ENCODE results near the gene PNPLA6.

PNPLA6 gene

GRCh38 chr19:7516878-7517277 is 18.6 kb upstream of the PNPLA6 start:
- TF ChIP-seq, protein P1, sequence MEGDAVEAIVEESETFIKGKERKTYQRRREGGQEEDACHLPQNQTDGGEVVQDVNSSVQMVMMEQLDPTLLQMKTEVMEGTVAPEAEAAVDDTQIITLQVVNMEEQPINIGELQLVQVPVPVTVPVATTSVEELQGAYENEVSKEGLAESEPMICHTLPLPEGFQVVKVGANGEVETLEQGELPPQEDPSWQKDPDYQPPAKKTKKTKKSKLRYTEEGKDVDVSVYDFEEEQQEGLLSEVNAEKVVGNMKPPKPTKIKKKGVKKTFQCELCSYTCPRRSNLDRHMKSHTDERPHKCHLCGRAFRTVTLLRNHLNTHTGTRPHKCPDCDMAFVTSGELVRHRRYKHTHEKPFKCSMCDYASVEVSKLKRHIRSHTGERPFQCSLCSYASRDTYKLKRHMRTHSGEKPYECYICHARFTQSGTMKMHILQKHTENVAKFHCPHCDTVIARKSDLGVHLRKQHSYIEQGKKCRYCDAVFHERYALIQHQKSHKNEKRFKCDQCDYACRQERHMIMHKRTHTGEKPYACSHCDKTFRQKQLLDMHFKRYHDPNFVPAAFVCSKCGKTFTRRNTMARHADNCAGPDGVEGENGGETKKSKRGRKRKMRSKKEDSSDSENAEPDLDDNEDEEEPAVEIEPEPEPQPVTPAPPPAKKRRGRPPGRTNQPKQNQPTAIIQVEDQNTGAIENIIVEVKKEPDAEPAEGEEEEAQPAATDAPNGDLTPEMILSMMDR (IDR thresholded peaks at IDR 0.05), result no peak

GRCh38 chr19:7519361-7520130 is 16.0 kb upstream of the PNPLA6 start:
- TF ChIP-seq, protein P1 (IDR thresholded peaks at IDR 0.05), result no peak

GRCh38 chr19:7520131-7521051 is 15.1 kb upstream of the PNPLA6 start:
- TF ChIP-seq, protein P1 (IDR thresholded peaks at IDR 0.05), result no peak

GRCh38 chr19:7521551-7522071 is 13.9 kb upstream of the PNPLA6 start:
- TF ChIP-seq, protein P1 (IDR thresholded peaks at IDR 0.05), result no peak

GRCh38 chr19:7522072-7522922 is 13.2 kb upstream of the PNPLA6 start, which contains the start of gene MCOLN1:
Gene MCOLN1, plus strand, starts transcription at chr19:7522624. Its CDS starts 127 bp downstream, at chr19:7522751.
- TF ChIP-seq, protein P1 (IDR thresholded peaks at IDR 0.05), result no peak

DNA sequence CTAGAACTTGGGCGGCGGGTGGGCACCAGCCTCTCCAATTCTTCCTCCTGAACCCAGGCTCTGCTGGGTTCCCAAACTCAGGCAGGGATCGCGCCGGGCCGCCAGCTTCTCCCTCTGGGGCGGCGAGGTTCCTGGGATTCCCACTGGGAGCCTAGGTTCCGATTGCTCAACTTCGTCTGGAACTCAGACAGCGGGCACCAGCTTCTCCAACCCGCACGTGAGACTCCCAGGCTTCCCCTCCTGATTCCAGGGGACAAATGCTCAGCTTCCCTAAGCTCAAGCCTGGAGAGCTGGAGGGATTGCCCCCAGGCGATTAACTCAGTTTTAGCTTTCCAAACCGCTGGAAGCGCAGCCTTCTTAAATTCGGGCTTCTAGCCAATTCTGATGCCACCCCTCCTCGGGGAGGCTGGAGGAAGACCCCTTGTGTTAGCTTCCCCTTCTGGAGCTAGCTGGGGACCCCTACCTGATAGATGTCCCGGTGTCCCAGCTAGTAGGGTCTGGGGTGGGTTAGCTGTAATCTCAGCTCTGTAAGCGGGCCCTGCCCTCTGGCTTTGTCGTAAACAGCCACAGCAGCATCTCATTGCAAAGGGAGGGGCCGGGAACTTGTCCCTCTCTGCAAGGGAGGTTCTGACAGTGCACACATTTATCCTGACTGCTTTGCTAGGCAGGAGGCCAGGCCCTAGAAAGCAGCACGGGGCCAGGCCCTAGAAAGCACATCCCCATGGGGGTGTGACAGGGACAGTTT is 12.4 kb upstream of the PNPLA6 start:
- TF ChIP-seq, protein P1 (IDR thresholded peaks at IDR 0.05), result no peak

Data from LNCAP (cell line).